ENCODE measurements around the gene CGB7. TPM values are rescaled to one million over a fixed set of nuclear protein-coding genes. Genes with fewer than 3 reads are reported as not detected.
"Not testable (repeated sequence)": the region's sequence is repeated elsewhere in the genome, so short reads cannot be mapped to it uniquely, and the experiment has no call there.

The CGB7 gene
- total RNA-seq, 4 donors from 2014 or later: not detected

GRCh38 chr19:49024233-49024632, 33.3 kb downstream of the CGB7 start, which contains the start of gene CGB3:
Gene CGB3, minus strand, starts transcription at chr19:49024333. Its CDS starts 362 bp downstream, at chr19:49023971.
- not testable (repeated sequence) for H3K27ac ChIP-seq, H3K36me3 ChIP-seq, H3K9me3 ChIP-seq, H3K4me1 ChIP-seq, H3K4me3 ChIP-seq, ATAC-seq
- peaks cover 29% of the 10 kb centered on the region for H3K27me3 ChIP-seq
- WGBS, 2 donors (ENCODE audit: low coverage in 1 of 2): no CpG with 5 or more reads among the region's 15 CpGs

- Histone ChIP-seq H3K27me3 (peaks cover 50% of the 10 kb centered on the region), H3K4me1 (peaks cover 0 to 27% (median 7%) of the 10 kb centered on the region in 3 donors), H3K27ac (no peak overlapping the region), H3K4me3 (no peak overlapping the region), H3K9me3 (no peaks in the 10 kb centered on the region), H3K36me3 (no peaks in the 10 kb centered on the region)
- no peak for TF ChIP-seq POLR2AphosphoS5 (IDR thresholded peaks at IDR 0.05)
- TF ChIP-seq POLR2A (IDR thresholded peaks at IDR 0.05): no peak
- no peak for TF ChIP-seq EP300 (IDR thresholded peaks at IDR 0.05)
- no peak for TF ChIP-seq CTCF (IDR thresholded peaks at IDR 0.05)
- WGBS, 2 donors (ENCODE audit: low coverage in 1 of 2): 90 to 92% methylated on average over 4 to 9 of the region's 9 CpGs
- ATAC-seq: no peak
These were observed 35.4 kb downstream of the CGB7 start for GRCh38 chr19:49022116-49022515.

GRCh38 chr19:49020931-49021895, 36.3 kb downstream of the CGB7 start:
- Histone ChIP-seq H3K4me3 (no peak overlapping the region), H3K27ac (no peak overlapping the region), H3K27me3 (peaks cover 53% of the 10 kb centered on the region), H3K4me1 (peaks cover 0 to 27% (median 7%) of the 10 kb centered on the region in 3 donors), H3K9me3 (no peaks in the 10 kb centered on the region), H3K36me3 (peaks cover 0 to 3% of the 10 kb centered on the region in 2 donors)
- ATAC-seq: no peak
- TF ChIP-seq POLR2AphosphoS5 (IDR thresholded peaks at IDR 0.05) (no peak), CTCF (IDR thresholded peaks at IDR 0.05) (no peak), POLR2A (IDR thresholded peaks at IDR 0.05) (no peak), EP300 (IDR thresholded peaks at IDR 0.05) (no peak)
- WGBS, 2 donors (ENCODE audit: low coverage in 1 of 2): 35 to 54% methylated on average over 9 to 14 of the region's 16 CpGs

GRCh38 chr19:49020342-49020741, 37.2 kb downstream of the CGB7 start:
- H3K27me3 ChIP-seq: peaks cover 54% of the 10 kb centered on the region
- H3K27ac ChIP-seq: no peak overlapping the region
- no peak for ATAC-seq
- peaks cover 0 to 27% (median 7%) of the 10 kb centered on the region in 3 donors for H3K4me1 ChIP-seq
- TF ChIP-seq POLR2A (IDR thresholded peaks at IDR 0.05) (no peak), CTCF (IDR thresholded peaks at IDR 0.05) (no peak), POLR2AphosphoS5 (IDR thresholded peaks at IDR 0.05) (no peak), EP300 (IDR thresholded peaks at IDR 0.05) (no peak)
- H3K36me3 ChIP-seq: peaks cover 0 to 12% of the 10 kb centered on the region in 2 donors
- no peaks in the 10 kb centered on the region for H3K9me3 ChIP-seq
- no peak overlapping the region for H3K4me3 ChIP-seq
- 50% methylated on average over 1 of the region's 11 CpGs; no CpG with 5 or more reads in 1 of the 2 donors for WGBS, 2 donors (ENCODE audit: low coverage in 1 of 2)

GRCh38 chr19:49019242-49019932, 38.2 kb downstream of the CGB7 start:
- Histone ChIP-seq H3K27ac (no peak overlapping the region), H3K9me3 (no peaks in the 10 kb centered on the region), H3K36me3 (peaks cover 0 to 21% of the 10 kb centered on the region in 2 donors), H3K4me3 (peak overlapping the region in 1 of 2 donors; percentile 53), H3K27me3 (peaks cover 54% of the 10 kb centered on the region), H3K4me1 (peaks cover 0 to 27% (median 7%) of the 10 kb centered on the region in 3 donors)
- no peak for TF ChIP-seq POLR2A (IDR thresholded peaks at IDR 0.05)
- no peak for TF ChIP-seq CTCF (IDR thresholded peaks at IDR 0.05)
- no peak for TF ChIP-seq EP300 (IDR thresholded peaks at IDR 0.05)
- no peak for TF ChIP-seq POLR2AphosphoS5 (IDR thresholded peaks at IDR 0.05)
- 15 to 34% methylated on average over 6 to 28 of the region's 41 CpGs for WGBS, 2 donors (ENCODE audit: low coverage in 1 of 2)
- ATAC-seq: peak; percentile 24

- Histone ChIP-seq H3K4me1 (peaks cover 0 to 27% (median 7%) of the 10 kb centered on the region in 3 donors), H3K4me3 (peak overlapping the region; percentile 25 to 53), H3K36me3 (peaks cover 0 to 28% of the 10 kb centered on the region in 2 donors), H3K27me3 (peaks cover 54% of the 10 kb centered on the region), H3K27ac (peak overlapping the region in 1 of 4 donors; percentile 27)
- WGBS, 2 donors (ENCODE audit: low coverage in 1 of 2): 0 to 1% methylated on average over 1 to 13 of the region's 50 CpGs
- not testable (repeated sequence) for H3K9me3 ChIP-seq, ATAC-seq
These were observed 38.9 kb downstream of the CGB7 start for GRCh38 chr19:49018388-49019241.

Measured in gastroesophageal sphincter (tissue), 4 donors.